ENCODE measurements around the gene CYBC1. TPM values are rescaled to one million over a fixed set of nuclear protein-coding genes. Genes with fewer than 3 reads are reported as not detected.

CYBC1 gene
- total and polyA plus RNA-seq, 2 of the 8 experiments (the other 6 are each of a cell fraction or from before 2014, with no cell fraction given), result 74.6 to 81.4 TPM

DNA sequence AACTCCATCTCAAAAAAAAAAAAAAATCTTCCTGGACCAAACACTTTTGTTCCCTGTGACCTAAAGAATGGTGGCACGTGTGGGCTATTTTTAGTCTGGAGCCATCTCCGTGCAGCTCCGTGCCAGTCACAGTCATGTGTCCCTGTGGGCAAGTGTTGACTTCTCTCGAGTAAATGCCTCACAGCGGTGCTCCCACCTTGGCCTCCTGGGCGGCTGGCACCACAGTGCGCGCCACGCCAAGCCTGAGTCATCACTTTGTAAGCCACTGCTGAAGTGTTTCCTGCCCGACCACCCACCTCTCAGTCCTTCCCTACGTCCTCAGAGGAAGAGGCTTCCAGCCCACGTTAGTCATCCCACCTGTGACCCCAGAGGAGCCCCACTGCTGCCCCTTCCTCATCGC is 43.3 kb downstream of the CYBC1 start:
- Histone ChIP-seq H2BK15ac (ENCODE audit: low read length) (no peak overlapping the region), H2BK12ac (ENCODE audit: low read depth, low read length) (no peak overlapping the region), H3K4me2 (ENCODE audit: insufficient read depth in 1 of 2, low read depth in 2 of 2, low read length in 2 of 2) (no peak overlapping the region), H3K36me3 (ENCODE audit: control insufficient read depth in 2 of 4, insufficient read depth in 4 of 4, low read length in 3 of 4) (peaks cover 0 to 11% (median 2%) of the 10 kb centered on the region in 4 experiments; a peak in 3 of 8 replicates), H2BK120ac (replicated peaks; ENCODE audit: low read depth, low read length) (no peak overlapping the region), H3K18ac (ENCODE audit: extremely low read depth, low read length) (no peak overlapping the region), H2BK5ac (ENCODE audit: low read depth, low read length) (no peak overlapping the region), H3K4ac (replicated peaks; ENCODE audit: insufficient read length, low read depth, low read length) (no peak overlapping the region), H2BK20ac (ENCODE audit: low read length) (no peak overlapping the region), H4K5ac (ENCODE audit: insufficient read length, low read depth, low read length) (no peak overlapping the region), H3K27me3 (replicated peaks in 1 of 4; ENCODE audit: control insufficient read depth in 3 of 4, extremely low read depth in 1 of 4, insufficient read depth in 3 of 4, low read length in 3 of 4) (no peaks in the 10 kb centered on the region), H2AFZ (ENCODE audit: low read length) (no peak overlapping the region), H3K27ac (ENCODE audit: low read depth, low read length) (no peak overlapping the region), H3K23me2 (ENCODE audit: low read depth, low read length) (no peaks in the 10 kb centered on the region), H2AK5ac (ENCODE audit: low read depth, low read length) (no peak overlapping the region), H3K79me2 (ENCODE audit: control insufficient read depth in 1 of 2, insufficient read depth in 2 of 2, low read length in 2 of 2) (no peaks in the 10 kb centered on the region), H4K20me1 (replicated peaks in 1 of 2; ENCODE audit: control insufficient read depth in 1 of 2, insufficient read depth in 2 of 2, low read length in 2 of 2) (peaks cover 0 to 1% of the 10 kb centered on the region in 2 experiments), H3K56ac (replicated peaks; ENCODE audit: insufficient read length, low read depth, low read length) (no peak overlapping the region), H3K14ac (ENCODE audit: insufficient read length) (no peak overlapping the region), H4K91ac (replicated peaks; ENCODE audit: insufficient read length, low read length) (no peak overlapping the region), H3K23ac (ENCODE audit: insufficient read length) (no peak overlapping the region), H3K9ac (replicated peaks in 1 of 4; ENCODE audit: extremely low read depth in 1 of 4, low read depth in 3 of 4, low read length in 3 of 4) (no peak overlapping the region), H3K79me1 (ENCODE audit: low read depth, low read length) (no peaks in the 10 kb centered on the region), H3K4me3 (ENCODE audit: extremely low read depth in 1 of 4, insufficient read depth in 2 of 4, low read depth in 3 of 4, low read length in 4 of 4) (no peak overlapping the region), H4K8ac (ENCODE audit: extremely low read depth, insufficient read depth, low read length) (no peak overlapping the region), H3K4me1 (replicated peaks in 1 of 4; ENCODE audit: control insufficient read depth in 3 of 4, insufficient read depth in 4 of 4, low read length in 3 of 4) (no peaks in the 10 kb centered on the region), H3K9me3 (ENCODE audit: insufficient read depth in 2 of 2, low read depth in 1 of 2, low read length in 1 of 2) (no peaks in the 10 kb centered on the region)
- POLR2A ChIA-PET (ENCODE audit: partially characterized antibody), result no interaction called here
- CTCF ChIA-PET (ENCODE audit: partially characterized antibody), result interaction anchor here (1.0 to 1.4 kb wide), 3 partner anchors 49 to 85 kb away, joined by 3 to 5 read pairs (median 3); no protein-coding TSS in a partner anchor
- 90% methylated on average over 13 of the region's 13 CpGs; no CpG with 5 or more reads in 1 of the 2 experiments for WGBS, 2 experiments (ENCODE audit: extremely low coverage in 1 of 2, insufficient coverage in 1 of 2, insufficient read length in 1 of 2, insufficient replicate concordance in 2 of 2, low coverage in 1 of 2, low lambda C conversion rate in 2 of 2, missing lambda C conversion rate in 1 of 2)
- no peak for TF ChIP-seq JUND (IDR thresholded peaks at IDR 0.05; ENCODE audit: low read length)
- no peak for TF ChIP-seq TBP (IDR thresholded peaks at IDR 0.05; ENCODE audit: low read depth, low read length)
- TF ChIP-seq SP4 (IDR thresholded peaks at IDR 0.05; ENCODE audit: low read length), result no peak
- TF ChIP-seq RFX5 (IDR thresholded peaks at IDR 0.05; ENCODE audit: borderline replicate concordance, low read depth, low read length), result no peak
- TF ChIP-seq, protein P1, sequence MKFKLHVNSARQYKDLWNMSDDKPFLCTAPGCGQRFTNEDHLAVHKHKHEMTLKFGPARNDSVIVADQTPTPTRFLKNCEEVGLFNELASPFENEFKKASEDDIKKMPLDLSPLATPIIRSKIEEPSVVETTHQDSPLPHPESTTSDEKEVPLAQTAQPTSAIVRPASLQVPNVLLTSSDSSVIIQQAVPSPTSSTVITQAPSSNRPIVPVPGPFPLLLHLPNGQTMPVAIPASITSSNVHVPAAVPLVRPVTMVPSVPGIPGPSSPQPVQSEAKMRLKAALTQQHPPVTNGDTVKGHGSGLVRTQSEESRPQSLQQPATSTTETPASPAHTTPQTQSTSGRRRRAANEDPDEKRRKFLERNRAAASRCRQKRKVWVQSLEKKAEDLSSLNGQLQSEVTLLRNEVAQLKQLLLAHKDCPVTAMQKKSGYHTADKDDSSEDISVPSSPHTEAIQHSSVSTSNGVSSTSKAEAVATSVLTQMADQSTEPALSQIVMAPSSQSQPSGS (IDR thresholded peaks at IDR 0.05; ENCODE audit: low read length), result no peak
- TF ChIP-seq, protein P2, sequence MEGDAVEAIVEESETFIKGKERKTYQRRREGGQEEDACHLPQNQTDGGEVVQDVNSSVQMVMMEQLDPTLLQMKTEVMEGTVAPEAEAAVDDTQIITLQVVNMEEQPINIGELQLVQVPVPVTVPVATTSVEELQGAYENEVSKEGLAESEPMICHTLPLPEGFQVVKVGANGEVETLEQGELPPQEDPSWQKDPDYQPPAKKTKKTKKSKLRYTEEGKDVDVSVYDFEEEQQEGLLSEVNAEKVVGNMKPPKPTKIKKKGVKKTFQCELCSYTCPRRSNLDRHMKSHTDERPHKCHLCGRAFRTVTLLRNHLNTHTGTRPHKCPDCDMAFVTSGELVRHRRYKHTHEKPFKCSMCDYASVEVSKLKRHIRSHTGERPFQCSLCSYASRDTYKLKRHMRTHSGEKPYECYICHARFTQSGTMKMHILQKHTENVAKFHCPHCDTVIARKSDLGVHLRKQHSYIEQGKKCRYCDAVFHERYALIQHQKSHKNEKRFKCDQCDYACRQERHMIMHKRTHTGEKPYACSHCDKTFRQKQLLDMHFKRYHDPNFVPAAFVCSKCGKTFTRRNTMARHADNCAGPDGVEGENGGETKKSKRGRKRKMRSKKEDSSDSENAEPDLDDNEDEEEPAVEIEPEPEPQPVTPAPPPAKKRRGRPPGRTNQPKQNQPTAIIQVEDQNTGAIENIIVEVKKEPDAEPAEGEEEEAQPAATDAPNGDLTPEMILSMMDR (IDR thresholded peaks at IDR 0.05; ENCODE audit: control extremely low read depth in 1 of 3, insufficient read depth in 1 of 3, low read depth in 1 of 3, low read length in 3 of 3), result no peak
- no peak for TF ChIP-seq TAF7 (optimal IDR thresholded peaks at IDR 0.05; ENCODE audit: borderline replicate concordance, low read depth, low read length)
- no peak for TF ChIP-seq NANOG (IDR thresholded peaks at IDR 0.05; ENCODE audit: insufficient read depth, low read depth, low read length, poor library complexity, severe bottlenecking)
- FAIRE-seq (no peak), DNase-seq (ENCODE audit: low read depth in 1 of 2, low spot score in 2 of 2) (no peak)

Data from H1 (cell line).